GM12878 (cell line): ENCODE measurements around the gene EHBP1L1. TPM values are rescaled to one million over a fixed set of nuclear protein-coding genes. Genes with fewer than 3 reads are reported as not detected.

ENCODE experiments used
- ATAC-seq: fragments of 200-7000 bp; cut with Tn5 transposase; 3 replicates; pipeline ENCODE4 v1.9.1; 2020; ENCODE audit warnings: mild to moderate bottlenecking, moderate library complexity
- BruUV-seq: library from RNA; stranded (reverse); fragments of 400-500 nt; replicated peaks from 2 replicates; lab custom pipeline; 2021; lab: Mats Ljungman, UMichigan
- CTCF ChIA-PET: fragments of 300-600 bp; sonication (Branson Sonifier 250); formaldehyde crosslinking; extraction: SDS; loops from one replicate; lab custom pipeline; 2021; ENCODE audit warnings: inconsistent platforms; lab: Yijun Ruan, JAX
- POLR2A ChIA-PET: fragments of 350-600 bp; formaldehyde crosslinking; extraction: SDS; loops from one replicate; lab custom pipeline; 2021; ENCODE audit warnings: inconsistent platforms; lab: Charles Lee
- RAD21 ChIA-PET: fragments of 300-600 bp; sonication (Branson Sonifier 250); formaldehyde crosslinking; loops from one replicate; lab custom pipeline; 2023; ENCODE audit warnings: antibody characterized with exemption; ENCODE audit not compliant: unreplicated experiment; lab: Charles Lee
- SMC1A ChIA-PET: fragments of 300-600 bp; sonication (Branson Sonifier 250); formaldehyde crosslinking; loops from one replicate; lab custom pipeline; 2023; ENCODE audit not compliant: unreplicated experiment, uncharacterized antibody; lab: Charles Lee
- DNase-seq: peaks from one replicate; pipeline ENCODE4 v3.0.0-alpha.2; 2011; ENCODE audit warnings: low read depth, low spot score
- FAIRE-seq: peaks from 3 replicates; lab custom pipeline; 2011; peaks lifted over from hg19 to GRCh38; lab: Jason Lieb, UNC
- H2AFZ ChIP-seq: 2 replicates; pipeline ENCODE4 v1.6.0; 2011; ENCODE audit warnings: low read depth, low read length, control low read depth; ENCODE audit not compliant: control insufficient read depth
- H3K27ac ChIP-seq: 2 replicates; pipeline ENCODE4 v1.5.1; 2011; ENCODE audit warnings: control low read depth; ENCODE audit not compliant: control insufficient read depth, insufficient read depth
- H3K27me3 ChIP-seq, 2 experiments: replicated peaks in 1 of 2; 2 replicates each; pipeline versions ENCODE4 v1.6.0 to v1.6.1; 2011; ENCODE audit warnings: low read length in 1 of 2; ENCODE audit not compliant: control insufficient read depth in 2 of 2, insufficient read depth in 2 of 2
- H3K36me3 ChIP-seq, 2 experiments: 2 replicates each; pipeline ENCODE4 v1.5.1; 2011; ENCODE audit warnings: low read length in 1 of 2; ENCODE audit not compliant: control insufficient read depth in 2 of 2, insufficient read depth in 2 of 2
- H3K4me1 ChIP-seq: 2 replicates; pipeline ENCODE4 v1.6.1; 2011; ENCODE audit warnings: mild to moderate bottlenecking, low read length, moderate library complexity, mixed read lengths; ENCODE audit not compliant: control insufficient read depth, insufficient read depth
- H3K4me2 ChIP-seq: 2 replicates; pipeline ENCODE4 v1.6.0; 2011; ENCODE audit warnings: control low read depth; ENCODE audit not compliant: control insufficient read depth, insufficient read depth
- H3K4me3 ChIP-seq: fragments of 200-600 bp; sonication (generic); 2 replicates; pipeline ENCODE4 v1.5.1; 2016
- H3K79me2 ChIP-seq: 2 replicates; pipeline ENCODE4 v1.6.0; 2011; ENCODE audit warnings: low read length; ENCODE audit not compliant: control insufficient read depth, insufficient read depth
- H3K9ac ChIP-seq: 2 replicates; pipeline ENCODE4 v1.8.0; 2011; ENCODE audit warnings: low read length, control low read depth, mixed read lengths; ENCODE audit not compliant: control insufficient read depth, insufficient read depth
- H3K9me3 ChIP-seq: replicated peaks from 3 replicates; pipeline ENCODE4 v1.5.1; 2011; ENCODE audit warnings: mild to moderate bottlenecking, low read length; ENCODE audit not compliant: control insufficient read depth, insufficient read depth
- H4K20me1 ChIP-seq: 2 replicates; pipeline ENCODE4 v1.6.0; 2011; ENCODE audit not compliant: control insufficient read depth, insufficient read depth
- BRCA1 ChIP-seq: IDR thresholded peaks from 2 replicates; pipeline ENCODE4 v1.6.1; 2011; ENCODE audit warnings: low read depth, low read length, improper control_type of control experiment
- CBX5 ChIP-seq: sonication (generic); IDR thresholded peaks from 2 replicates; pipeline ENCODE4 v1.6.1; 2016; ENCODE audit warnings: low read depth, moderate library complexity, mild to moderate bottlenecking, inconsistent platforms
- CREM ChIP-seq: IDR thresholded peaks from 2 replicates; pipeline ENCODE4 v1.6.1; 2014; ENCODE audit warnings: antibody characterized with exemption, low read depth
- FOS ChIP-seq: IDR thresholded peaks from 3 replicates; pipeline ENCODE4 v1.6.1; 2011; ENCODE audit warnings: borderline replicate concordance; ENCODE audit not compliant: insufficient read length; ENCODE audit errors: extremely low read depth
- HSF1 ChIP-seq: fragments of 150-350 bp; IDR thresholded peaks from 2 replicates; pipeline ENCODE4 v1.6.1; 2014; ENCODE audit warnings: mild to moderate bottlenecking, low read depth, low read length
- MXI1 ChIP-seq: fragments of 150-350 bp; IDR thresholded peaks from 2 replicates; pipeline ENCODE4 v1.6.1; 2011; ENCODE audit warnings: low read depth, mild to moderate bottlenecking, inconsistent platforms, low read length, improper control_type of control experiment
- NBN ChIP-seq: fragments of 450-650 bp; IDR thresholded peaks from 2 replicates; pipeline ENCODE4 v1.6.1; 2016
- NR2C1 ChIP-seq: fragments of 450-650 bp; IDR thresholded peaks from 2 replicates; pipeline ENCODE4 v1.6.1; 2017; ENCODE audit warnings: antibody characterized with exemption, mild to moderate bottlenecking, moderate library complexity
- POLR2AphosphoS5 ChIP-seq: IDR thresholded peaks from 2 replicates; pipeline ENCODE4 v1.6.1; 2011; ENCODE audit warnings: mild to moderate bottlenecking, low read length, inconsistent platforms
- RAD51 ChIP-seq: fragments of 450-650 bp; IDR thresholded peaks from 2 replicates; pipeline ENCODE4 v1.6.1; 2016; ENCODE audit warnings: moderate library complexity, mild to moderate bottlenecking, inconsistent platforms
- RB1 ChIP-seq: fragments of 450-650 bp; formaldehyde crosslinking; IDR thresholded peaks from 2 replicates; pipeline ENCODE4 v1.6.1; 2017; ENCODE audit warnings: mild to moderate bottlenecking, borderline replicate concordance
- SMAD1 ChIP-seq: fragments of 450-650 bp; IDR thresholded peaks from 2 replicates; pipeline ENCODE4 v1.6.1; 2018; ENCODE audit warnings: mild to moderate bottlenecking, low read depth; ENCODE audit not compliant: partially characterized antibody
- SPI1 ChIP-seq: IDR thresholded peaks from 2 replicates; pipeline ENCODE4 v1.6.1; 2011; ENCODE audit warnings: low read depth, mild to moderate bottlenecking, low read length, moderate library complexity, borderline replicate concordance; ENCODE audit not compliant: insufficient read depth
- SUPT20H ChIP-seq: IDR thresholded peaks from 2 replicates; pipeline ENCODE4 v1.6.1; 2011; ENCODE audit warnings: low read depth, mild to moderate bottlenecking, low read length, moderate library complexity, borderline replicate concordance; ENCODE audit not compliant: control insufficient read depth
- ZBED1 ChIP-seq: IDR thresholded peaks from 2 replicates; pipeline ENCODE4 v1.6.1; 2016; ENCODE audit warnings: borderline replicate concordance
- WGBS: methylation state at CpG from one replicate; pipeline ENCODE4 v1.1.6; 2016; ENCODE audit warnings: low lambda C conversion rate; ENCODE audit not compliant: insufficient replicate concordance, insufficient coverage; ENCODE audit errors: missing lambda C conversion rate; 5-methylcytosine and 5-hydroxymethylcytosine counted together
- in situ Hi-C: fragments of 300-500 bp; cut with MboI; formaldehyde crosslinking; loops from 9 replicates; pipeline ENCODE4 v1.14.3; 2018; ENCODE audit warnings: mixed read lengths
- intact Hi-C: fragments of 100-400 bp; cut with micrococcal nuclease; formaldehyde crosslinking; loops from one replicate; pipeline ENCODE4 v1.14.2; 2022; ENCODE audit not compliant: unreplicated experiment
- polyA plus RNA-seq, 11 experiments: library from polyadenylated mRNA; depleted of rRNA in 4 of 11; unstranded in 6 of 11; stranded (reverse) in 5 of 11; fragments of >200 nt; fragmentation: Nextera tagmentation in 4 of 11; fragmentation: Illumina TruSeq in 1 of 11; extraction: Ambion mirVana in 4 of 11; extraction: Trizol in 1 of 11; gene quantifications; 1 replicate in 1 of 11; 2 replicates in 10 of 11; pipeline versions ENCODE4 v1.2.1 to v1.2.3, GENCODE V29; 2011 to 2016; ENCODE audit warnings: inconsistent platforms in 2 of 11, missing spikeins in 2 of 11, low read depth in 1 of 11
- total RNA-seq, 4 experiments: library from RNA; depleted of rRNA in 3 of 4; stranded (reverse); fragments of >200 nt in 3 of 4; fragmentation: Illumina TruSeq in 1 of 4; extraction: Trizol in 1 of 4; gene quantifications; 2 replicates each; pipeline versions ENCODE4 v1.2.1 to v1.2.3, GENCODE V29; 2013 to 2021

The EHBP1L1 gene
- total and polyA plus RNA-seq, 10 of the 15 experiments (the other 5 are each of a cell fraction or from before 2014, with no cell fraction given) = 0.06 to 99.4 (median 32.7) TPM

DNA sequence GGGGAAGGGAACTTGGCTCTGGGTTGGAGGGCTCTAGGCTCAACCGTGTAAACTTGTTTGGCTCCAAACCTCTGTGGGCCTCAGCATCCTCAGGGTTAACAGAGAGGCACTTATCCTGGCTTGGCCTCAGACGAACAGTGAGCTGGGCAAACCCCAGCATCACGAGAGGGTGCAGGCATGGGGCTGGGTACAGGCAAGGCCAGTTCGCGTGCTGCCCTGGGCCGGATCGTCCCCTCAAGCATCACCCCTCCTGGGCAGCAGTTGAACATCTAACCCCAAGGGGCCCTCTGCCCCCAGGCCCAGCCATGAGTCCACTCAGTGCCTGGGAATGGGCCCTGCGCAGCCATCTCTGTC lies 1.9 kb downstream of the EHBP1L1 start:
- no TSS peak for BruUV-seq
- TF ChIP-seq POLR2AphosphoS5 = peak; percentile 50; the same call in 1 of the 2 replicates
- no peak for TF ChIP-seq SUPT20H
- Histone ChIP-seq H3K9ac (peak overlapping the region; percentile 88), H3K36me3 (peaks cover 5 to 15% of the 10 kb centered on the region in 2 experiments; a peak in 3 of 4 replicates), H3K9me3 (no peaks in the 10 kb centered on the region), H2AFZ (no peak overlapping the region), H3K4me3 (peak overlapping the region; percentile 97), H3K27me3 (no peaks in the 10 kb centered on the region), H3K4me1 (peaks cover 23% of the 10 kb centered on the region), H3K79me2 (peaks cover 55% of the 10 kb centered on the region), H3K27ac (peak overlapping the region; percentile 96), H3K4me2 (peak overlapping the region; percentile 100), H4K20me1 (no peaks in the 10 kb centered on the region; the same call in 1 of the 2 replicates)
- 68% methylated on average over 8 of the region's 8 CpGs for WGBS
- ChIA-PET RAD21 (interaction anchor here (0.9 to 4.0 kb wide), 3 partner anchors 10 to 75 kb away, joined by 3 to 132 read pairs (median 3); no protein-coding TSS in a partner anchor), POLR2A (interaction anchor here (0.7 to 4.9 kb wide), 5 partner anchors 10 to 37 kb away, joined by 4 to 129 read pairs (median 6); partner anchors contain the start of genes MAP3K11 and PCNX3), SMC1A (interaction anchor here (0.6 to 4.2 kb wide), 3 partner anchors 10 to 25 kb away, joined by 3 to 93 read pairs (median 3); no protein-coding TSS in a partner anchor), CTCF (interaction anchor here (1.1 to 5.7 kb wide), 4 partner anchors 10 to 37 kb away, joined by 3 to 130 read pairs (median 5); partner anchors contain the start of gene PCNX3)
- ATAC-seq (no peak), FAIRE-seq (no peak), DNase-seq (no peak)
- intact Hi-C loops = no loop called here
- in situ Hi-C loops = no loop called here

GRCh38 chr11:65578134-65578533 lies 2.3 kb downstream of the EHBP1L1 start:
- ChIA-PET CTCF (interaction anchor here (1.1 to 5.7 kb wide), 2 partner anchors 10 to 16 kb away, joined by 3 to 130 read pairs; no protein-coding TSS in a partner anchor), SMC1A (interaction anchor here (0.6 to 4.2 kb wide), 3 partner anchors 10 to 25 kb away, joined by 3 to 93 read pairs (median 3); no protein-coding TSS in a partner anchor), RAD21 (interaction anchor here (0.9 to 4.0 kb wide), 2 partner anchors 10 to 37 kb away, joined by 3 to 132 read pairs; no protein-coding TSS in a partner anchor), POLR2A (interaction anchor here (0.7 to 4.9 kb wide), 3 partner anchors 10 to 36 kb away, joined by 4 to 129 read pairs (median 34); partner anchors contain the start of genes MAP3K11 and PCNX3)
- Histone ChIP-seq H3K4me3 (0 out of 2 replicates have a peak overlapping the region, but pooled peaks have one; percentile 97), H3K9ac (peak overlapping the region; percentile 88), H3K9me3 (no peaks in the 10 kb centered on the region), H3K4me1 (peaks cover 22% of the 10 kb centered on the region), H2AFZ (no peak overlapping the region), H3K36me3 (peaks cover 5 to 15% of the 10 kb centered on the region in 2 experiments; a peak in 3 of 4 replicates), H3K4me2 (peak overlapping the region; percentile 100), H3K27me3 (no peaks in the 10 kb centered on the region), H4K20me1 (no peaks in the 10 kb centered on the region; the same call in 1 of the 2 replicates), H3K79me2 (peaks cover 51% of the 10 kb centered on the region), H3K27ac (peak overlapping the region; percentile 96)
- in situ Hi-C loops = no loop called here
- 85% methylated on average over 7 of the region's 7 CpGs for WGBS
- ATAC-seq = no peak
- intact Hi-C loops = no loop called here
- BruUV-seq = no TSS peak
- no peak for FAIRE-seq
- no peak for DNase-seq
- TF ChIP-seq CREM (no peak), HSF1 (no peak), BRCA1 (no peak), CBX5 (no peak), ZBED1 (no peak), FOS (no peak), MXI1 (no peak), NBN (no peak), RAD51 (no peak), SMAD1 (no peak), RB1 (no peak), SPI1 (no peak), NR2C1 (no peak)
